SK-N-DZ (cell line): Measurements from ENCODE around the gene SCN11A. TPM values are rescaled to one million over a fixed set of nuclear protein-coding genes. Genes with fewer than 3 reads are reported as not detected.

Source experiments
- DNase-seq: peaks from one replicate; pipeline ENCODE4 v3.0.0-alpha.2; 2015; ENCODE audit warnings: low spot score
- polyA plus RNA-seq, 2 experiments: library from polyadenylated mRNA; depleted of rRNA; stranded (reverse); fragments of >200 nt; gene quantifications; 2 replicates each; pipeline ENCODE4 v1.2.3, GENCODE V29; 2014

SCN11A gene
- 0.16 and 0.39 TPM in 2 replicates for polyA plus RNA-seq (2014; cell fraction: cytosol; rRNA removed)
- 0.47 and 0.64 TPM in 2 replicates for polyA plus RNA-seq (2014; cell fraction: nucleus; rRNA removed)

DNA sequence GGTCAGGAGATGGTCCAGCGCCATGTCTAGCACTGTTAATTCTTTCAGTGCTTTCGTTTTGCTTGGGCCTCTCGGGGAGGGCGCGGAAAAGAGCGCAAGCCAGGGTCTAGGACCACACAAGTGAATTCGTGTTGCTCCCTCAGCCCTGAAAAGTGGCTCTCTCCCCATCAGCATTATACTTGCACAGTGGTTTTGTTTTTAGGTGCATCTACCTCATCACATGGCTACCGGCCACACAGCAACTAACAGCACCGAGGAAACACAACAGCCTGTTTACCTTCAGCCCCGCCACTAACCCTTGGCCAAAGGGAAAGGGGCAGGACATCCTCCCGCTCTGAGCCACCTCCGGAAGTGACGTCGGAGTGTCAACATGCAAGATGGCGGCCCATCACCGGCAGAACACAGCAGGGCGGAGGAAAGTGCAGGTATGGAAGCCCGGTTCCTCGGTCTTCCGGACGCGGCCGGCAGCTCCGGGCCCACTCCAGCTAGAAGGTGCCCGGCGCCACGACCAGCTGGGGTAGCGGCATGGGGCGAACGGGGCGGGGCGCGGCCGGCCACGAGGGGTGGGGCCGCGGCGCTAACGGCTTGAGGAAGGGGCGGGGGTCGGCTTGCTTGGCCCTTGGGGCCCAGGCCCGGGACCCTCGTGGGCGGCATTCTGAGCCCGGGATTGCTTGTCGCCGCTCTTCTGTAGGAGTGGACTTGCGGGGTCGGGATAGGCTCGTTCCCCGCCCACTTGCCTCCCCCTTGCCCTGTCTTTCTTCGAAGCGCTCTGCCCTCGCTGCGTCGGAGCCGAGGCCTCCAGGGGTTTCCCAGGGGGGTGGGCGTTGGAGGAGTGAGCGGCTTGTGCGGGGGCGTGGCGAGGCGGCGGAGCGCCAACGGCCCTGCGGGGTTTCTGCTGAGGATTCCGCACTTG, at the start of gene SCN11A, which contains the start of gene WDR48:
TSS of gene SCN11A (minus strand) at position 296 of the 913 bp plus-strand sequence. CDS start 101,582 bp downstream, outside the sequence.
TSS of gene WDR48 (plus strand) at position 368 of the 913 bp plus-strand sequence. CDS start at position 378, 10 bp downstream.
- DNase-seq: peak; percentile 94

DNA sequence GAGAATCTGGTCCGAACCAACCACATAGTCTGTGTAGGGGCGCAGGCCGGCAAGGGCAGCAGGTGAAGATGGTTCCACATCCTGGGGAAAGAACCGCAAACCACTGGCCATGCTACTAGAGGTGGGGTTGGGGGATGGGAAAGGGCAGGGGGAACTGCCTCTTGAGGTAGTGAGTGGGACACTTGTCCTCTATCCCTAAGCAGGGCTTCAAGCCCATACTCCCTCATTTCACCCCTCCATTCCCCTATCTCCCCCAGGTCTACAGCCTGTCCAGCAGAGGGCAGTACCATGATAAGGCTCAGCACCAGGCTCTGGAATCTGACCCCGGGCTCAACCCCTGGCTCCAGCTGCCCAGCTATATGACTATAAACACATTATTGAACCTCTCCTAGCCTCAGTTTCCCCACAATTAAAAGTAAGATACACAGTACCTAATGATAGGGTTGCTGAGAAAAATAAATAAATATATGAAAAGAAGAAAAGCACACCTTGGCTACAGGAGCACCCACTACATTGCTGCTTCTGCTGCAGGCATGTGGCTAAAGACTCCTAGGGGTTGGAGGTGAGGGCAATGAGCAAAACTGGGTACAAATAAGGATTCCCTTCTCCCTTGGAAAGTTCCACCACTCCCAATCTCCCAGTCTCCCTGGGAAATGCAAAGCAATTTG, 49.4 kb upstream of the SCN11A start:
- DNase-seq: peak; percentile 33

DNA sequence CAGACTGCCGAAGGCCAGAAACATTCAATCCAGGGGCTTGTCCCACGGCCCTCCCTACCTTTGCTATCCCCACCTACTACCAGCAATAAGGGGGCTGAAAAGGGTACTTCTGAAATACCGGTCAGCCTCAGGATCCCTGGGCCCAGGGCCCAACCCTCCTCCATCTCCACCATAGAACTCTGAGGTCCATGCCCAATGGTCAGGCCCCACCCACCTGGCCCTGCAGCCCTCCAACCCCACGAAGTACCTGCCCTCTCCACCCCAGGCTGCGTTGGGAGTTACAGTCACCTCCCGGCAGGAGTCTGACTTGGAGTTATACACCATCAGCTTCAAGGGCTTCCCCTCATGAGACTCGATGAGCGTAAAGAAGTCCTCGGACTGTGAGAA, 48.7 kb upstream of the SCN11A start:
- DNase-seq: no peak

DNA sequence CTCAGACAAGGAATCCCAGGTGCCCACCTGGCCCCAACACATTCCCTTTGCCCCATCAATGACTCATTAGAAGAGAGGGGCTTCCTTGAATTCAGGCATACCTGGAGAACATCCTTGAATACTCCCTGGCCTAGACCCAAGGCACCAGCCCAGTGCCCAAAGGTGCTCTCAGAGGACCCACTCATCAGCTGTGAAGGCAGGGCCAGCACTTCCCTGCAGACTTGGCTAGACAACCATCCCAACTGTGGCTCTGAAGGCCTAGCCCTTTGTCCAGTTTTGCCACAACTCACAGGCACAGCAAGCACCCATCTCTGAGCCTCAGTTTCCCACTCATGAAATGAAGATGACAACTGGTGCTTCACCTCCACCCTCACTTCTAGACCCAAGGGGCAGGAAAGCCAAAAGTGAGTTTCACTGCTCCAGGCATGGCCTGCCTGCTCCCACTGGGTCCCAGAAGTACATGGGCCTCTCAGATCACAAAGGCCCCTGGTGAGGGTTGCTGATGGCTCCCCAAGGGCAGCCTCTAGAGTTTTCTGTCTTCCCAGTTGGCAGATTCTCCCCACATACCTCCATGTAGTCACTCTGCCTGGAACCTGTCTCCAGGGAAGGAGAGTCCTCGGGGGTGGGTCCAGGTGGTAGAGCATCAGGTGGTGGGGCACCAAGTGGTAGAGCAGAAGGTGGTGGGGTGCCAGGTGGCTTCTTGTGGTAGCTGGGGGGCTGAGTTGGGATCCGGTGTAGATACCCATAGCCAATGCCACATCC, 48.2 kb upstream of the SCN11A start:
- no peak for DNase-seq

DNA sequence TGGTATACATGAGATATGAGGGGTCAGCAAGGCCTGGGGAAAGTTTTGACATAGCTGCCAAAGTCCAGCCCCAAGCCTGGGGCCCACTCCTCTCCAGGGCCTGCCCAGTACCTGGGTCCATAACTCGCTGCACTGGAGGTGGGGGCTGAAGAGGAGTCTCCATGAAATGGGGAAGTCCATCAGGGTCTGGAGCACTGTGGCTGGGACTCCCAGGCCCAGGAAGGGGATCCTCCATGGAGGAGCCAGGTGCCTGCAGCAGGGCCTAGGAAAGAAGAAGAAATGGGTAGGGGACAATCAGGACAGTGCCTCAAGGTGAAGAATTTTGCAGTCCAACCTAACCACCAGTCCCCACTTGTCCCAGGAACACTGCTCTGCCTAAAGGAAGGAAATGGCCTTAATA, 47.5 kb upstream of the SCN11A start:
- no peak for DNase-seq

DNA sequence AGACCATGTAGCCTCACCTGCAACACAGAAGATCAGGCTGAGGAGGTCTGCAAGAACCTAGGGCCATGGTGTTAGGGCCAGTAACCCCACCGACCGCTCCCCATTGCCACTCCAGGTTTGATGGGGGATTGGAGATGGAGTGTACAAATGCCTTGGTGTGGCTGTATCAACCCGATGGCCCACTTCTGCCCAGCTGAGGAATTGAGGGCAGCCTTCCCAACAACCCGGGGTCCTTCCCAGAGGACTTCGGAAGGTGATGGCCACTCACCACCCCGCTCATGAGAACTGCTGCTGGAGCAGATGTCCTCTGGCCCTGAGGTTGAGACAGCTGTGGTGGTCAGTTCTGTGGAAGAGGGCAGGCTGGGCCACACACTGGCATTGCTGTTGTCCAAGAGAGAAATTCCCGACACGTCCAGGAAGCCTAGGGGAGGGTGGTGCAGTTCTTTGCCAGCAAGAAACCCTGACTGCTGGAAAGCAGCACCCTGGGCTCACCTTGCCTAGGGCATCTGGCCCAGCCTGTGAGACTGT, 46.8 kb upstream of the SCN11A start:
- DNase-seq: no peak

DNA sequence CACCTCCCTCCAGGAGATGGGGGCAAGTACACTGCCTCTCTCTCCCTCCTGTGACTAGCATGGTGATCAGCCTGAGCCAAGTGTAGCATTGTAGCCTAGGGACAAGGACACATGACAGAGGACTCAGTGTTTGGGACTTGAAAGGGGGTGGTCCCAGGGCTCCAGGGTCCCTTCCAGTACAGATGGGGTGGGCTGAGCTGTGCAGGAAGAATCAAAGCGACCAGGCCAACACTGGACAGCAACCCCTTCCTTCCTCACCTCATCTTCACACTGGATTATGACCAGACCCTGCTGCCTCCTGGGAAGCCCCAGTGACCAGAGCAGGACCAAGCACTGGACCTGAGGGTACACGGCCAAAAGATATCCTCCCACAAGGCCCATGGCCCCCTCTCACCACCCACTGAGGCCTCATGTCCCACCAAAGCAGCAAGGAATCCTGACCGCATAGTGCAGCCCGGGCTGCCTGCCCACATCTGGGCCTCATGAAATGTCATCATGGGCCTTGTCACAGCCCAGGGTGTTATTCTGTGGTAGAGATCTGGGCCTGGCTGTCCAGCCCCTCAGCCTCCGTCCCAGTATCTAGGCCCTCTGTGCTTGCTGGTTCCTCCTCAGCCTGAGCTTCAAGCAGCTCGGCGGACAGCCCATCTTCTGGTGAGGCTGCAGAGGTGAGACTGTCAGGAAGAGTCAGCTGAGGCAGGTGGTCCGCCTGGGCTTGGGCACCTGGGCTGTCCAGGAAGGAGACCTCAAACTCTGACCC, 46.1 kb upstream of the SCN11A start:
- DNase-seq: no peak

DNA sequence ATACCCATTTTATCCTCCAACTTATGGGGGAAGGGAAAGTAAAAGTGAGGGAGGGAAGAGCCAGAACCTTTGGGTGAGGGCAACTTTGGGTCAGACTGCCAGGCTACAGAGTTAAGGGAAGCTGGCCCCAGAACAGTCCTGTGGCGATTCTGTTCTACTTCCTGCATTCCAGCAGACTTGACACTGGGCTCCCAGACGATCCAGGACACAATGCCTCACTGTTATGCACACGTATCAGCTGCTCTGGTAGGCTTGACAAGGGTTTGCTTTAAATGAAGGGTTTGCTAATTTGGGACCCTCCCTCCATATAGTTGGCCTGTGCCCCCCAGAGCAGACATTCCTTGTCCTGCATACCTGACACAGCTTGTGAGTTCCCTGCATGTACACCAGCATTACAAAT, 45.0 kb upstream of the SCN11A start:
- DNase-seq: no peak

DNA sequence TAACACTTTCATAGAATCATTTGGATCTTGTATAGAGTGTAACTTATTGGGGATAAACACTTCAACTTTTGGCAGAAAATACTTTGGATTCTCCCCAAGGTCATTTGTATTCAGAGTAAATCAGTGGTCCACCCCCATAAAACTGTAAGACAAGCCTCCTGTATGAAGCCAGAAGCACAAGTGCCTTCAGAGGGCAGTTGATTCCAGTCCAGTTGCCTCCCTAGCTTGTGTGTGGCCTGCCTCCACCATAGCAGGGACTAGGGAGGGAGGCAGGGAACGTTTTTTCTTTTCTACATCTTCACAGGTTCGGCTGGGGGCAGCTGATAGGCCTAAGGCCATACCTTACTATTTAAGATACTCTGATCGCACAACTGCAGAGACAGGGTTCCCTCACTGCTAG, 44.0 kb upstream of the SCN11A start:
- no peak for DNase-seq

DNA sequence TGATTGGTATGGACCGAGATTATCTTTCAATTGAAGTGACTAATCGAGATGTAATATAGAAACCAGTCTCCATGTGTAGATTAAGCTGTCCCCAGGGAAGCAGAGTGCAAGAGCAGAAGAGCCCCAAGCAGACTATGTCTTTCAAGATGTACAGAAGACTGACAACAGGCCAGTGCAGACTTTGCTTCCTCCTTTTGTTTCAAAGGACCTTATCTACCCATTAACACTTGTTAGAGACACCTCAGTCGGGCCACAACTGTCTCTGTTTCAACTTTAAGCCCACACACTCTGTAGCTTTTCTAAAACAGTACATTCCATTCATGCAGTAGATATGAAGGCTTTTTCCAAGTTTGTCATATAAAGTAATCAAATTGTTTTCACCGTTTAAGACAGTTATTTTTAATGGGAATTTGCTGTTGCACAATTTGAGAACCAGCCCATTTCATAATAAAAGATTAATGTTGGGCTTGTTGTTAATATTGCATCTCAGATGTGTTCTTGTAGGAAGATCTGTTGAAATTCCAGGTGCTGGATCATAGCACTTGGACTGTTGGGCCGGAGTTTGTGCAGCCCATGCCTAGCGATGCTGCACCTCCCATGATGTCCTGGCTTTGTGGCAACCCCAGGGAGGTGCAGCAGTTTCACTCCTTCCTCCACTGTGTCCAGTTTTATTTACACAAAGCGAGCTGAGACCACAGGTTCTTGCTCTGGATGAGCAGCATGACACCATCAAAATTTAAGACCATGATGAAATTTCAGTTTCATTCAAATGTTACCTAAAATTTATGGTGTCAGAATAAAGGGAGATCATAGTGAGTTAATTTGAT, 43.3 kb upstream of the SCN11A start:
- DNase-seq: no peak

DNA sequence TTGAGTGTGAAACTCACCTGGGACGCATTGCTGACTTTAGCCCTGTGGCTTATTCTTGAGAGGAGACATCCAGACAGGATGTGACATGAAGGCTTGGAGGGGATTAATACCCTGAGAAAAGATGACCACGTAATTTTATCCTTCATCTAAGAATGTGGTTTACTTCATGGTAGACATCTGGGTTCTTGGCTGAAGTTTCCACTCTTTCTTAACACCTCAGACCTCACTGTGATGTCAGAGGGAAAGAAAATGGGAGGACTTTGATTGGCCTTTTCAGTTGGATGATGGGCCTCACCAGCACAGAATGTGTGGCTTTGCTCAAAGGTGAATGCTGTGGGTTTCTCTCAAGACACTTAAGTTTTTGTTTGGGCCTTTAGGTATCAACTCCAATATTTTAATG, 39.2 kb upstream of the SCN11A start:
- DNase-seq: no peak

DNA sequence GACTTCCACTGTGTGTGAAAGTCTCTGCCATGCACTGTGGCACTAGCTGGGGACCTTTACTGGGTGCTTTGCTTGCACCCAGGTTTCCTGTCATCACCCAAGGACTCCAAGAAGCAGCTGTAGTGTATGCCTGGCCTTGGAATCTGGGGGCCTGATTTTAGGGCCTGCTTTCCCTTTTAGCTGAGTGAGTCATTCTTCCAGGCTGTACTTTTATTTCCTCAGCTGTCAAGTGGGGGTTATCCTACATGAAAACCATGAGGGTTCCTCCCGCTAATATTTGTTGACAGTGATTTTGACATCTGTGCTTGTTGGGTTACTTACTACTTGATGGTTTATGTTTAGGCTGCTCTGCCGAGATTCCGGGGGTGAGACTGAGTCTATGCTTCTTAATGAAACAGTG, 37.1 kb upstream of the SCN11A start:
- no peak for DNase-seq

DNA sequence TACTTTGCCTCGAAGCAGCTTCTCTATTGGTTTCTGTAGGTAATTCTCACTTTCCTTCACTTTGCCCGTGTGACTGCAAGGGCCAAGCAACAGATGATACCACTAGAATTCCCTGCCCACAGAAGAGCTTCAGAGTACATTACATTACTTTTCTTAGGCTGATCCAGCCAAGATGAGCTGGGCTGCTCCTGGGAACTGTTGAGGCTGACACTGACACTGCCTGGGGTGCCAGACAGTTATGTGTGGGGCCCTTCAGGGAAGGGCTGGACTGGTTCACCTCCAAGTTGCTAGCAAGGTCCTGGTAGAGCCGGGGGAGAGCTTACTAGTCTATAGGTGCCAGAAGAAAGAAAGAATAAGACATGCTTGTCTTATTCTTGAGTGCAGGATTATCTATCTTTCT, 36.7 kb upstream of the SCN11A start:
- DNase-seq: no peak

DNA sequence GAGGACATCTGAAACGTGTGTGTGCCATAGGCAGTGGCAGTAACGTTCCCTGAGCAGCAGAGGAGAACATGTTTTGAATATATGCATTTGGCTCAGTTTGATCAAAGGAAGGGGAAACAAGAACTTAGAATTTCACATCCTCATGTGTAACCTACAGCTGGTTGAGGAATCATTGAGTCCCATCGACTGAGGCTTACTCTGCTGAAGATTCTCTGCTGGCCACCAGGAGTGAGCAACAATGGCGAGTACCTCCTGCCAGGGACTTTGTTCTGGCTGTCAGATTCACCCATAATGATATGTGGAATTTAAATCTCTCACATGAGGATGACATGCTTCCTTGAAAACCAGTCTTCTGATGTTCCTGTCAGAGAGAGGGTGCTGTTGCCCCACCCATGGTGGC, 34.4 kb upstream of the SCN11A start:
- DNase-seq: no peak

DNA sequence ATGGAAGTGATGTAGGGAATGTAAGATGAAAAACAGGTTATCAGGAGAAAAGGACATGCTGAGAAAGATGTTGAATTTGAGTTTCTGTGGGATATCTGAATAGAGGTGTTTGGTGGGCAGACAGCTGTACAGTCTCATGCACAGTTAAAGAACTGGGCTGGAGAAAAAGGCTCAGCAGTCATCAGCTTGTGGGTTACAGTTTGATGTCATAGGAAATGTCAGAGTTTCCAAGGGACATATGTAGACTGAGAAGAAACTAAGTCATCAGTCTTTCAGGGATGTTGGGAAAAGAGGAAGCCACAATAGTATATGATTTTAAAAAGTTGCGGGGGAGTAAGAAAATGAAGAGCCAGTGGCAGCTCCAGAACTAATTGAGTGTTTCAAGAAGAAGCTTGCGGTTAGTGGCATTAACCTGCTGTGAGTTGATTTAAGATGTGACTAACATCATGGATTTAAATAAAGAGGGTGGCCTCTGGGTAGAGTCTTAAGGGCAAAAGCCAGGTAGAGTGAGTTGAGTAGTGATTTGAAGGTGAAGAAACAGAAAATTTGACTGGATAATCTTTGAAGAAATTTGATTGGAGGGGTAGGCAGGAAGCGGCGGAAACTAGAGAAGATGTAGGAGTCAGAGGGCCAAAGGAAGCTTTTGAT, 31.0 kb upstream of the SCN11A start:
- no peak for DNase-seq

DNA sequence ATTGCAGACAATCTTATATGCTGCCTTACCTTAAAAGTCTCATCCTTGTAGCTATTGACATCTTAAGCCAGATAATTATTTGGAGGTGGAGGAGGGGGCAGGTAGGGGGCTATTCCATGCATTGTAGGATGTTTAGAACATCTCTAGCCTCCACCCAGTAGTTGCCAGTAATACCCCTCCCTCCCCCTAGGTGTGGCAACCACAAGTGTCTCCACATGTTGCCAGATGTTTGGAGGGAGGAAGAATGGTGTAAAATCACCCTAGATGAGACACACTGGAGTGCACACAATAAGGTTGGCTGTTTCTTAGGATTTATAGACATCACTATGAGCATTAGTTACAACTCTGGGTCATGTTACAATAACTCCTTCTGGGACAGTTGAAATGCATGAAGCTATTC, 28.3 kb upstream of the SCN11A start:
- no peak for DNase-seq

DNA sequence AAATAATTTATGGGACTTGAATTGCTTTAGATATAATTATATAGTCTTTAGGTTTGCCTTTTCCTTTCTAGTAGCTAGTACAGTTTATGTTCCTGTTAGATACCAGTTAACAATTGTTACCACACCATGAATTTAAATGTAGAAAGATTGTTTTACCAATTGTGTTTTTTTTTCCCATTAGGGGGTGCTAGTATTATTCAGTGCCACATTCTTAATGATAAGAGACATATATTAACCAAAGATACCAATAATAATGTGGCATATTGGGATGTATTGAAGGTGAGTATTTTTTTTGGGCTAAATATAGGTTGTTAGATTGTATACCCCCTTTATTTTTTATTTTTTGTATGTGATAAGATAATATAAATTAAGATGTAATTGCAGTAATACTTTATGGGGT, 27.8 kb upstream of the SCN11A start:
- DNase-seq: no peak

DNA sequence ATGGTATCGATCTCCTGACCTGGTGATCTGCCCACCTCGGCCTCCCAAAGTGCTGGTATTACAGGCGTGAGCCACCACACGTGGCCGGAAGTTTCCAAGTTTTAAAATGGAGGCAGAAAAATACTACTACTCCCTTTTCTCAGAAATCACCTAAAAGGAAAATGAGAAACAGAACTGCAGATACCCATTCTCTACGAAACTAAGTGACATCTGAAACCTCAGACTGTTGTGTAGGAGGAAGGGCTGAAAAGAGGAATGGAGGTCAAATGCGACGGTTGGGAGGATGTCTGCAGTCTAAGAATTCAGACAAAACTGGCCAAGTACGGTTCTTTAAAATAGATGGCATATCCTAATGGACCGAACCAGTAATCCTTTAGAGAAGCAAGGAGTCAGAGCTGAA, 24.2 kb upstream of the SCN11A start:
- no peak for DNase-seq

DNA sequence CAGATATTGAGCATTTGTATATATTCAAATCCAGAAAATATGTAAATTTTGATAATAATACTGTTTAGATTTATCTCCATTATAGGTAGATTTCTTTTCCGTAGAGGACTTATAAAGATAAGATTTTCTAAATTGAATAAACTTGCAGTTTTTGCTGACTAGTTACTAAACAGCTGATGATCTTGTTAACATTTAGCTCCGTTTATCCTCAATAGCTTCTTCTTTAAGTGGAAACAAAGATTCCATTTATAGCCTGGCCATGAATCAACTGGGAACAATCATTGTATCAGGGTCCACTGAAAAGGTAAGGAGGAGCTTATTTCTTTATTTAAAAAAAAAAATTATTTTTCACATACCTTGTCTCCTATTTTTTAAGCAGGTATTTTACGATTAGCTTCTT, 16.8 kb upstream of the SCN11A start:
- DNase-seq: no peak

DNA sequence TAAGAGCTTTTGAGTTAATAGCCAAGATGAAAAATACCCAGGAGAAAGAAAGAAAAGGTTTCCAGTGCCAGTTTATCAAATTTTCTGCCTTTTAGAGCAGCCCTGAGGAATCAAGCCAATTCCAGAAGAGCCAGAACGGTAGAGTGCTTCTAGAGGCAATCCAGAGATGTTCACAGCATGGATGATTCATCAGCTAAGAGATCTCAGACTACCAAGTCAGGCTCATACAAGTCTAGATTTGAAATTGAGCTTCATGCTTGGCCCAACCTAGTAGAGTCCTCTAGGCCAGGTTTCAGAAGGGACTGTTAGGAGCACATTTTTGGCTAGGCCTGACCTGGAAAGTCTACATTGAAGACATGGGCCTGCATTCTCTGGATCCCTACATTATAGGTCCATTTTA, 15.5 kb upstream of the SCN11A start:
- DNase-seq: no peak
